Memory B cell (primary cell): ENCODE results near the gene CDPF1.
"Not testable (repeated sequence)": the region's sequence is repeated elsewhere in the genome, so short reads cannot be mapped to it uniquely, and the experiment has no call there.

Source experiments
- ATAC-seq: fragments of 150-1000 bp; cut with Tn5 transposase; 2 replicates; pipeline ENCODE4 v1.10.0; 2021; ENCODE audit warnings: low read depth, mild to moderate bottlenecking, moderate library complexity
- DNase-seq, 2 donors: peaks; one replicate each; pipeline ENCODE4 v3.0.0; 2022; ENCODE audit warnings: low spot score in 2 of 2
- H3K27ac Mint-ChIP-seq: one replicate; pipeline ENCODE4 v1.8.0; 2022; ENCODE audit warnings: mild to moderate bottlenecking, moderate library complexity, mixed read lengths
- H3K27me3 Mint-ChIP-seq: one replicate; pipeline ENCODE4 v1.8.0; 2022; ENCODE audit warnings: mixed read lengths
- H3K36me3 Mint-ChIP-seq: one replicate; pipeline ENCODE4 v1.8.0; 2022; ENCODE audit warnings: mild to moderate bottlenecking, mixed read lengths
- H3K4me1 Mint-ChIP-seq: one replicate; pipeline ENCODE4 v1.8.0; 2022; ENCODE audit warnings: mixed read lengths
- H3K4me3 Mint-ChIP-seq: one replicate; pipeline ENCODE4 v1.8.0; 2022; ENCODE audit warnings: mild to moderate bottlenecking, moderate library complexity, mixed read lengths
- H3K9me3 Mint-ChIP-seq: one replicate; pipeline ENCODE4 v1.8.0; 2022; ENCODE audit warnings: mixed read lengths

Gene CDPF1

GRCh38 chr22:46212195-46212594 lies 37.9 kb downstream of the CDPF1 start:
- H3K27ac Mint-ChIP-seq: no peak overlapping the region
- peaks cover 2% of the 10 kb centered on the region for H3K9me3 Mint-ChIP-seq
- no peak for DNase-seq
- H3K4me3 Mint-ChIP-seq: no peak overlapping the region
- no peaks in the 10 kb centered on the region for H3K27me3 Mint-ChIP-seq
- no peak for ATAC-seq
- no peaks in the 10 kb centered on the region for H3K4me1 Mint-ChIP-seq
- peaks cover 45% of the 10 kb centered on the region for H3K36me3 Mint-ChIP-seq

- no peak for ATAC-seq
- H3K27me3 Mint-ChIP-seq: no peaks in the 10 kb centered on the region
These were observed 40.8 kb downstream of the CDPF1 start for GRCh38 chr22:46209262-46209661.

GRCh38 chr22:46203601-46203980 lies 46.5 kb downstream of the CDPF1 start:
- DNase-seq (no peak), ATAC-seq (no peak)
- peaks cover 37% of the 10 kb centered on the region for H3K36me3 Mint-ChIP-seq
- H3K4me3 Mint-ChIP-seq: no peak overlapping the region
- H3K27ac Mint-ChIP-seq: no peak overlapping the region
- H3K27me3 Mint-ChIP-seq: no peaks in the 10 kb centered on the region
- no peaks in the 10 kb centered on the region for H3K4me1 Mint-ChIP-seq
- peaks cover 3% of the 10 kb centered on the region for H3K9me3 Mint-ChIP-seq

More at GRCh38 chr22:46209262-46209661, 40.8 kb downstream of the CDPF1 start:
- no peak for DNase-seq
- Mint-ChIP-seq H3K4me1 (no peaks in the 10 kb centered on the region), H3K9me3 (peaks cover 5% of the 10 kb centered on the region), H3K4me3 (no peak overlapping the region), H3K36me3 (peaks cover 48% of the 10 kb centered on the region), H3K27ac (no peak overlapping the region)

GRCh38 chr22:46202897-46203600 lies 47.0 kb downstream of the CDPF1 start:
- no peak overlapping the region for H3K4me3 Mint-ChIP-seq
- no peak overlapping the region for H3K27ac Mint-ChIP-seq
- DNase-seq: no peak
- peaks cover 37% of the 10 kb centered on the region for H3K36me3 Mint-ChIP-seq
- no peaks in the 10 kb centered on the region for H3K4me1 Mint-ChIP-seq
- H3K9me3 Mint-ChIP-seq: peaks cover 3% of the 10 kb centered on the region
- no peaks in the 10 kb centered on the region for H3K27me3 Mint-ChIP-seq
- ATAC-seq: no peak

- peak overlapping the region; percentile 42 for H3K27ac Mint-ChIP-seq
- ATAC-seq (no peak), DNase-seq (no peak)
- H3K36me3 Mint-ChIP-seq: peaks cover 37% of the 10 kb centered on the region
- no peak overlapping the region for H3K4me3 Mint-ChIP-seq
- no peaks in the 10 kb centered on the region for H3K27me3 Mint-ChIP-seq
- peaks cover 6% of the 10 kb centered on the region for H3K4me1 Mint-ChIP-seq
- H3K9me3 Mint-ChIP-seq: peaks cover 3% of the 10 kb centered on the region
These were observed 48.9 kb downstream of the CDPF1 start for GRCh38 chr22:46201059-46201757.

GRCh38 chr22:46198806-46199205 lies 51.3 kb downstream of the CDPF1 start:
- H3K27ac Mint-ChIP-seq, ATAC-seq, H3K4me1 Mint-ChIP-seq, H3K9me3 Mint-ChIP-seq, DNase-seq, H3K4me3 Mint-ChIP-seq, H3K27me3 Mint-ChIP-seq: not testable (repeated sequence)
- H3K36me3 Mint-ChIP-seq: peaks cover 20% of the 10 kb centered on the region

GRCh38 chr22:46198274-46198673 lies 51.8 kb downstream of the CDPF1 start:
- H3K4me3 Mint-ChIP-seq: no peak overlapping the region
- H3K9me3 Mint-ChIP-seq: no peaks in the 10 kb centered on the region
- no peaks in the 10 kb centered on the region for H3K27me3 Mint-ChIP-seq
- no peak overlapping the region for H3K27ac Mint-ChIP-seq
- H3K36me3 Mint-ChIP-seq: peaks cover 15% of the 10 kb centered on the region
- no peak for ATAC-seq
- H3K4me1 Mint-ChIP-seq: peaks cover 6% of the 10 kb centered on the region
- no peak for DNase-seq

- no peaks in the 10 kb centered on the region for H3K27me3 Mint-ChIP-seq
- H3K4me3 Mint-ChIP-seq: no peak overlapping the region
- no peaks in the 10 kb centered on the region for H3K9me3 Mint-ChIP-seq
- no peak for ATAC-seq
- peaks cover 6% of the 10 kb centered on the region for H3K4me1 Mint-ChIP-seq
- peaks cover 22% of the 10 kb centered on the region for H3K36me3 Mint-ChIP-seq
- no peak for DNase-seq
- no peak overlapping the region for H3K27ac Mint-ChIP-seq
These were observed 53.8 kb downstream of the CDPF1 start for GRCh38 chr22:46196278-46196677.

- no peak overlapping the region for H3K27ac Mint-ChIP-seq
- H3K9me3 Mint-ChIP-seq: no peaks in the 10 kb centered on the region
- H3K4me3 Mint-ChIP-seq: no peak overlapping the region
- ATAC-seq (no peak), DNase-seq (no peak)
- peaks cover 6% of the 10 kb centered on the region for H3K4me1 Mint-ChIP-seq
- H3K36me3 Mint-ChIP-seq: peaks cover 21% of the 10 kb centered on the region
- H3K27me3 Mint-ChIP-seq: no peaks in the 10 kb centered on the region
These were observed 54.5 kb downstream of the CDPF1 start for GRCh38 chr22:46195487-46196165.
